ENCODE data around the gene ZBTB37.
"Not testable (repeated sequence)": the region's sequence is repeated elsewhere in the genome, so short reads cannot be mapped to it uniquely, and the experiment has no call there.

ZBTB37 gene
- long read RNA-seq, donor 1: 0 reads
- long read RNA-seq, donor 2: 0 reads
- long read RNA-seq, donor 3, partial matches to known transcripts: 5 of 5 reads
- long read RNA-seq, donor 3, other reads (novel, unspliced or antisense): 0 of 5 reads
- long read RNA-seq, donor 4: 0 reads
- long read RNA-seq, donor 5, partial matches to known transcripts: 0 of 1 reads
- long read RNA-seq, donor 5, other reads (novel, unspliced or antisense): 0 of 1 reads
- long read RNA-seq, donor 6: 0 reads
- long read RNA-seq, donor 7: 0 reads
- long read RNA-seq, donor 8: 0 reads

- peak; percentile 87 for DNase-seq
These were observed at the start of gene ZBTB37 for GRCh38 chr1:173868266-173869020. Gene ZBTB37, plus strand, starts transcription at chr1:173868380. Its CDS starts 1,846 bp downstream, at chr1:173870226.

- no peak for DNase-seq
These were observed 49.7 kb upstream of the ZBTB37 start for GRCh38 chr1:173818459-173818858.

- DNase-seq: no peak
These were observed 46.5 kb upstream of the ZBTB37 start for GRCh38 chr1:173821680-173822079.

- peak; percentile 1 for DNase-seq
These were observed 44.3 kb upstream of the ZBTB37 start for GRCh38 chr1:173823781-173824314.

- DNase-seq: peak; percentile 98
These were observed 43.7 kb upstream of the ZBTB37 start, which contains the start of the genes CENPL and DARS2 for GRCh38 chr1:173824315-173825081. Gene CENPL, minus strand, starts transcription at chr1:173824883. Its CDS starts 13,584 bp downstream, at chr1:173811299. Gene DARS2, plus strand, starts transcription at chr1:173824673. Its CDS starts 557 bp downstream, at chr1:173825230.

GRCh38 chr1:173827611-173828010 is 40.6 kb upstream of the ZBTB37 start:
- DNase-seq: no peak

GRCh38 chr1:173832748-173833147 is 35.4 kb upstream of the ZBTB37 start:
- DNase-seq: no peak

- no peak for DNase-seq
These were observed 16.1 kb upstream of the ZBTB37 start for GRCh38 chr1:173852105-173852504.

- no peak for DNase-seq
These were observed 15.1 kb upstream of the ZBTB37 start for GRCh38 chr1:173853074-173853473.

GRCh38 chr1:173856014-173856413 is 12.2 kb upstream of the ZBTB37 start:
- DNase-seq: no peak

GRCh38 chr1:173856903-173857302 is 11.3 kb upstream of the ZBTB37 start:
- DNase-seq: no peak

GRCh38 chr1:173857363-173857917 is 10.7 kb upstream of the ZBTB37 start:
- DNase-seq: no peak

- DNase-seq: not testable (repeated sequence)
These were observed 8.6 kb upstream of the ZBTB37 start for GRCh38 chr1:173859547-173859946.

GRCh38 chr1:173860065-173860464 is 8.1 kb upstream of the ZBTB37 start:
- DNase-seq: no peak

GRCh38 chr1:173861731-173862145 is 6.4 kb upstream of the ZBTB37 start:
- DNase-seq: no peak

- DNase-seq: not testable (repeated sequence)
These were observed 5.9 kb upstream of the ZBTB37 start for GRCh38 chr1:173862146-173862768.

GRCh38 chr1:173862769-173863223 is 5.4 kb upstream of the ZBTB37 start:
- DNase-seq: no peak

- DNase-seq: no peak
These were observed 4.7 kb upstream of the ZBTB37 start for GRCh38 chr1:173863224-173864161.

GRCh38 chr1:173864179-173864867 is 3.9 kb upstream of the ZBTB37 start:
- no peak for DNase-seq

All from right kidney (tissue), 9 donors.